Activated CD8-positive, alpha-beta memory T cell treated with anti-CD3 and anti-CD28 coated beads for 1 hour (primary cell): ENCODE data around the gene ANXA10.

Experiments
- DNase-seq, 2 donors: peaks; one replicate each; pipeline ENCODE4 v3.0.0-alpha.2; 2020; ENCODE audit warnings: low read depth in 1 of 2; ENCODE audit errors: extremely low read depth in 1 of 2

Gene ANXA10

GRCh38 chr4:168220893-168221292 lies 128.6 kb downstream of the ANXA10 start:
- DNase-seq = no peak

- DNase-seq = no peak
These were observed 129.0 kb downstream of the ANXA10 start for GRCh38 chr4:168221301-168221700.
